Liver (tissue), 9 donors: Measurements from ENCODE around the gene ZNF354C. TPM values are rescaled to one million over a fixed set of nuclear protein-coding genes. Genes with fewer than 3 reads are reported as not detected.

ENCODE experiments used
- DNase-seq: peaks from one replicate; pipeline ENCODE4 v3.0.0-alpha.2; 2017; ENCODE audit warnings: low spot score
- H3K27ac ChIP-seq, 2 donors: one replicate each; pipeline ENCODE4 v1.7.0; 2013; ENCODE audit warnings: inconsistent platforms in 2 of 2, low read length in 2 of 2, control low read depth in 1 of 2, low read depth in 1 of 2, mild to moderate bottlenecking in 1 of 2
- H3K27me3 ChIP-seq, 4 donors: one replicate each; pipeline versions ENCODE4 v1.6.1 to v1.7.0; 2013; ENCODE audit warnings: low read length in 3 of 4, inconsistent platforms in 1 of 4, mild to moderate bottlenecking in 1 of 4, moderate library complexity in 1 of 4; ENCODE audit not compliant: control insufficient read depth in 4 of 4, insufficient read depth in 4 of 4
- H3K36me3 ChIP-seq, 4 donors: one replicate each; pipeline versions ENCODE4 v1.6.1 to v1.7.0; 2013; ENCODE audit warnings: low read length in 3 of 4, mild to moderate bottlenecking in 3 of 4, low read depth in 1 of 4, moderate library complexity in 1 of 4; ENCODE audit not compliant: control insufficient read depth in 4 of 4, insufficient read depth in 3 of 4
- H3K4me1 ChIP-seq, 4 donors: one replicate each; pipeline versions ENCODE4 v1.6.1 to v1.7.0; 2013; ENCODE audit warnings: low read length in 3 of 4, mild to moderate bottlenecking in 3 of 4, moderate library complexity in 1 of 4; ENCODE audit not compliant: control insufficient read depth in 4 of 4, insufficient read depth in 4 of 4
- H3K4me3 ChIP-seq, 3 donors: one replicate each; pipeline versions ENCODE4 v1.6.1 to v1.7.0; 2013; ENCODE audit warnings: low read length in 3 of 3, control low read depth in 1 of 3, low read depth in 1 of 3, mild to moderate bottlenecking in 1 of 3
- H3K9ac ChIP-seq, 2 donors: one replicate each; pipeline ENCODE4 v1.7.0; 2013; ENCODE audit warnings: low read length in 2 of 2, mild to moderate bottlenecking in 2 of 2, moderate library complexity in 2 of 2, control low read depth in 1 of 2, low read depth in 1 of 2
- H3K9me3 ChIP-seq, 4 donors: one replicate each; pipeline versions ENCODE4 v1.6.1 to v1.7.0; 2013; ENCODE audit warnings: low read length in 3 of 4; ENCODE audit not compliant: control insufficient read depth in 4 of 4
- EGR1 ChIP-seq, 2 donors: IDR thresholded peaks; 2 replicates each; pipeline ENCODE4 v1.6.1; 2016 to 2018; ENCODE audit warnings: antibody characterized with exemption in 2 of 2, low read depth in 2 of 2
- FOXA1 ChIP-seq: IDR thresholded peaks from 2 replicates; pipeline ENCODE4 v1.6.1; 2016; ENCODE audit warnings: antibody characterized with exemption
- FOXA2 ChIP-seq: IDR thresholded peaks from 2 replicates; pipeline ENCODE4 v1.6.1; 2016; ENCODE audit warnings: antibody characterized with exemption
- GABPA ChIP-seq, 2 donors: IDR thresholded peaks in 1 of 2; conservative IDR thresholded peaks in 1 of 2; 2 replicates each; pipeline ENCODE4 v1.6.1; 2016; ENCODE audit warnings: antibody characterized with exemption in 2 of 2, mild to moderate bottlenecking in 1 of 2, moderate library complexity in 1 of 2
- HNF4A ChIP-seq, 2 donors: conservative IDR thresholded peaks; 2 replicates each; pipeline ENCODE4 v1.6.1; 2016; ENCODE audit warnings: antibody characterized with exemption in 2 of 2, mild to moderate bottlenecking in 2 of 2
- HNF4G ChIP-seq: IDR thresholded peaks from 2 replicates; pipeline ENCODE4 v1.6.1; 2016; ENCODE audit warnings: antibody characterized with exemption
- JUND ChIP-seq, 2 donors: IDR thresholded peaks; 2 replicates each; pipeline ENCODE4 v1.6.1; 2016; ENCODE audit warnings: antibody characterized with exemption in 2 of 2
- NR2F2 ChIP-seq: IDR thresholded peaks from 2 replicates; pipeline ENCODE4 v1.6.1; 2016; ENCODE audit warnings: antibody characterized with exemption
- RAD21 ChIP-seq, 2 donors: IDR thresholded peaks; 2 replicates each; pipeline ENCODE4 v1.6.1; 2016; ENCODE audit warnings: antibody characterized with exemption in 2 of 2, mild to moderate bottlenecking in 2 of 2
- RXRA ChIP-seq, 2 donors: IDR thresholded peaks; 2 replicates each; pipeline ENCODE4 v1.6.1; 2017 to 2018; ENCODE audit warnings: antibody characterized with exemption in 2 of 2, mild to moderate bottlenecking in 1 of 2
- SP1 ChIP-seq: IDR thresholded peaks from 2 replicates; pipeline ENCODE4 v1.6.1; 2018; ENCODE audit warnings: antibody characterized with exemption, mild to moderate bottlenecking
- TAF1 ChIP-seq: conservative IDR thresholded peaks from 2 replicates; pipeline ENCODE4 v1.6.1; 2016; ENCODE audit warnings: antibody characterized with exemption, mild to moderate bottlenecking
- YY1 ChIP-seq: IDR thresholded peaks from 2 replicates; pipeline ENCODE4 v1.6.1; 2016; ENCODE audit warnings: antibody characterized with exemption, mild to moderate bottlenecking
- WGBS: extraction: QIAGEN DNeasy Blood & Tissue Kit; methylation state at CpG from one replicate; pipeline ENCODE4 v1.1.7; 2013; 5-methylcytosine and 5-hydroxymethylcytosine counted together
- polyA plus RNA-seq, 2 donors: library from polyadenylated mRNA; stranded (reverse) in 1 of 2; unstranded in 1 of 2; fragments of 200-250 nt in 1 of 2; fragments of >200 nt in 1 of 2; fragmentation: Nextera tagmentation in 1 of 2; extraction: Ambion mirVana in 1 of 2; gene quantifications; one replicate each; pipeline versions ENCODE4 v1.2.1 to v1.2.3, GENCODE V29; 2013 to 2015
- total RNA-seq, 2 donors: library from RNA; depleted of rRNA; stranded (reverse); fragments of >200 nt; gene quantifications; one replicate each; pipeline ENCODE4 v1.2.3, GENCODE V29; 2014
- TF ChIP-seq, protein P1 (sequence below): IDR thresholded peaks from 2 replicates; pipeline ENCODE4 v1.6.1; 2016; ENCODE audit warnings: antibody characterized with exemption
- TF ChIP-seq, protein P2 (sequence below): IDR thresholded peaks from 2 replicates; pipeline ENCODE4 v1.6.1; 2016; ENCODE audit warnings: antibody characterized with exemption
- TF ChIP-seq, protein P3 (sequence below): IDR thresholded peaks from 2 replicates; pipeline ENCODE4 v1.6.1; 2016; ENCODE audit warnings: antibody characterized with exemption, mild to moderate bottlenecking
- TF ChIP-seq, protein P4 (sequence below): fragments of 150-350 bp; IDR thresholded peaks from 2 replicates; pipeline ENCODE4 v1.5.1; 2017; ENCODE audit warnings: improper control_type of control experiment, low read depth, low read length; ENCODE audit not compliant: missing input control
- TF ChIP-seq, protein P5 (sequence below): IDR thresholded peaks from 2 replicates; pipeline ENCODE4 v1.6.1; 2016; ENCODE audit warnings: antibody characterized with exemption
- donor health status: healthy.
- donor health status: healthy.
- donor health status: healthy.
- donor health status: healthy.
- donor health status: healthy.

Gene ZNF354C
- total and polyA plus RNA-seq, 4 donors: 0.49 to 2.8 (median 1.6) TPM

DNA sequence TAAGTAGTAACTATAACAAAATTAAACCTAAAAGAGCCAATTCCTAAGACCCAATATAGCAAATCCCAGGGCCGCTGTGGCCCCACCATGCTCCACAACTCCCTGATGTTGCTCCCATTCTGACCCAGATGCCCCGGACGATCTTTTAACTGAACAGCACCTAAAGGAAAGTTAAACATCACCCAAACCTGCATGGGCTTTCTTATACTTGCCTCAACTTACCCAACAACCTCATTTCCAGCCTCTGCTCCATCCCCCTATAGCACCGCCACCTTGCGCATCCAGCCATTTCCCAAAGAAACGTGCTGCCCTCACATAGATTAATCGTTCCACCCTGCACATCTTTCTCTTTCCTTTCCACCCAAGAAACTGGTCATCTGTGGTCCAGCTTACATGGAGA lies 54.6 kb downstream of the ZNF354C start:
- no peak for TF ChIP-seq HNF4G
- no peak overlapping the region for H3K27ac ChIP-seq
- no peaks in the 10 kb centered on the region for H3K27me3 ChIP-seq
- peaks cover 17 to 49% (median 36%) of the 10 kb centered on the region in 4 donors for H3K9me3 ChIP-seq
- 89% methylated on average over 7 of the region's 7 CpGs for WGBS
- H3K4me1 ChIP-seq: peaks cover 0 to 2% (median 0%) of the 10 kb centered on the region in 4 donors
- H3K9ac ChIP-seq: no peak overlapping the region
- no peak overlapping the region for H3K4me3 ChIP-seq
- no peaks in the 10 kb centered on the region for H3K36me3 ChIP-seq
- DNase-seq: peak; percentile 6

DNA sequence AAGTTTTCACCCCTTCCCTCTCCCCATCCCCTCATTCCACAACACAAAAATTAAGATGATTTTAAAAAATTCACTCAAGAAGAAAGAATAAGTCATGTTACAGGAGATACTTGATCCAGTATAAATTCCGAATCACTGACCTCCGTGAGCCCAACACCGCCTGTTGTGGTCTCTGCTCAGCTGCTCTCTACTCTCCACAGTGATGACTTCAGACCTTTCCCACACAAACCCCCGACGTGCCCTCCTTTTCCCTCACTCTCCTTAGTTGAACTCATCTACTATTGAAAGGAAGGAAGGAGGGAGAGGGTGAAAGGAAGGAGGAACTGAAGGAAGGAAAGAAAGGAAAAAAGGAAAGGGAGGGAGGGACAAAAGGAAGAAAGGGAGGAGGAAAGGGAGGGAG lies 55.1 kb downstream of the ZNF354C start:
- H3K9ac ChIP-seq: no peak overlapping the region
- peaks cover 0 to 2% (median 0%) of the 10 kb centered on the region in 4 donors for H3K4me1 ChIP-seq
- 79% methylated on average over 5 of the region's 5 CpGs for WGBS
- H3K9me3 ChIP-seq: peaks cover 18 to 48% (median 35%) of the 10 kb centered on the region in 4 donors
- no peaks in the 10 kb centered on the region for H3K27me3 ChIP-seq
- H3K36me3 ChIP-seq: no peaks in the 10 kb centered on the region
- no peak overlapping the region for H3K4me3 ChIP-seq
- no peak overlapping the region for H3K27ac ChIP-seq
- TF ChIP-seq, protein P1, sequence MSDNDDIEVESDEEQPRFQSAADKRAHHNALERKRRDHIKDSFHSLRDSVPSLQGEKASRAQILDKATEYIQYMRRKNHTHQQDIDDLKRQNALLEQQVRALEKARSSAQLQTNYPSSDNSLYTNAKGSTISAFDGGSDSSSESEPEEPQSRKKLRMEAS: no peak
- TF ChIP-seq, protein P2, sequence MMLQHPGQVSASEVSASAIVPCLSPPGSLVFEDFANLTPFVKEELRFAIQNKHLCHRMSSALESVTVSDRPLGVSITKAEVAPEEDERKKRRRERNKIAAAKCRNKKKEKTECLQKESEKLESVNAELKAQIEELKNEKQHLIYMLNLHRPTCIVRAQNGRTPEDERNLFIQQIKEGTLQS: no peak
- TF ChIP-seq EGR1 (IDR thresholded peaks at IDR 0.05; ENCODE audit: low read depth in 2 of 2) (no peak), RXRA (IDR thresholded peaks at IDR 0.05) (no peak), GABPA (IDR thresholded peaks at IDR 0.05 in 1 of 2, conservative IDR thresholded peaks at IDR 0.05 in 1 of 2) (no peak), RAD21 (IDR thresholded peaks at IDR 0.05) (no peak), JUND (IDR thresholded peaks at IDR 0.05) (no peak), FOXA2 (no peak), FOXA1 (no peak), HNF4G (no peak), YY1 (no peak), HNF4A (conservative IDR thresholded peaks at IDR 0.05) (no peak), TAF1 (no peak), NR2F2 (no peak), SP1 (no peak)
- TF ChIP-seq, protein P3, sequence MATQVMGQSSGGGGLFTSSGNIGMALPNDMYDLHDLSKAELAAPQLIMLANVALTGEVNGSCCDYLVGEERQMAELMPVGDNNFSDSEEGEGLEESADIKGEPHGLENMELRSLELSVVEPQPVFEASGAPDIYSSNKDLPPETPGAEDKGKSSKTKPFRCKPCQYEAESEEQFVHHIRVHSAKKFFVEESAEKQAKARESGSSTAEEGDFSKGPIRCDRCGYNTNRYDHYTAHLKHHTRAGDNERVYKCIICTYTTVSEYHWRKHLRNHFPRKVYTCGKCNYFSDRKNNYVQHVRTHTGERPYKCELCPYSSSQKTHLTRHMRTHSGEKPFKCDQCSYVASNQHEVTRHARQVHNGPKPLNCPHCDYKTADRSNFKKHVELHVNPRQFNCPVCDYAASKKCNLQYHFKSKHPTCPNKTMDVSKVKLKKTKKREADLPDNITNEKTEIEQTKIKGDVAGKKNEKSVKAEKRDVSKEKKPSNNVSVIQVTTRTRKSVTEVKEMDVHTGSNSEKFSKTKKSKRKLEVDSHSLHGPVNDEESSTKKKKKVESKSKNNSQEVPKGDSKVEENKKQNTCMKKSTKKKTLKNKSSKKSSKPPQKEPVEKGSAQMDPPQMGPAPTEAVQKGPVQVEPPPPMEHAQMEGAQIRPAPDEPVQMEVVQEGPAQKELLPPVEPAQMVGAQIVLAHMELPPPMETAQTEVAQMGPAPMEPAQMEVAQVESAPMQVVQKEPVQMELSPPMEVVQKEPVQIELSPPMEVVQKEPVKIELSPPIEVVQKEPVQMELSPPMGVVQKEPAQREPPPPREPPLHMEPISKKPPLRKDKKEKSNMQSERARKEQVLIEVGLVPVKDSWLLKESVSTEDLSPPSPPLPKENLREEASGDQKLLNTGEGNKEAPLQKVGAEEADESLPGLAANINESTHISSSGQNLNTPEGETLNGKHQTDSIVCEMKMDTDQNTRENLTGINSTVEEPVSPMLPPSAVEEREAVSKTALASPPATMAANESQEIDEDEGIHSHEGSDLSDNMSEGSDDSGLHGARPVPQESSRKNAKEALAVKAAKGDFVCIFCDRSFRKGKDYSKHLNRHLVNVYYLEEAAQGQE: no peak
- TF ChIP-seq, protein P4, sequence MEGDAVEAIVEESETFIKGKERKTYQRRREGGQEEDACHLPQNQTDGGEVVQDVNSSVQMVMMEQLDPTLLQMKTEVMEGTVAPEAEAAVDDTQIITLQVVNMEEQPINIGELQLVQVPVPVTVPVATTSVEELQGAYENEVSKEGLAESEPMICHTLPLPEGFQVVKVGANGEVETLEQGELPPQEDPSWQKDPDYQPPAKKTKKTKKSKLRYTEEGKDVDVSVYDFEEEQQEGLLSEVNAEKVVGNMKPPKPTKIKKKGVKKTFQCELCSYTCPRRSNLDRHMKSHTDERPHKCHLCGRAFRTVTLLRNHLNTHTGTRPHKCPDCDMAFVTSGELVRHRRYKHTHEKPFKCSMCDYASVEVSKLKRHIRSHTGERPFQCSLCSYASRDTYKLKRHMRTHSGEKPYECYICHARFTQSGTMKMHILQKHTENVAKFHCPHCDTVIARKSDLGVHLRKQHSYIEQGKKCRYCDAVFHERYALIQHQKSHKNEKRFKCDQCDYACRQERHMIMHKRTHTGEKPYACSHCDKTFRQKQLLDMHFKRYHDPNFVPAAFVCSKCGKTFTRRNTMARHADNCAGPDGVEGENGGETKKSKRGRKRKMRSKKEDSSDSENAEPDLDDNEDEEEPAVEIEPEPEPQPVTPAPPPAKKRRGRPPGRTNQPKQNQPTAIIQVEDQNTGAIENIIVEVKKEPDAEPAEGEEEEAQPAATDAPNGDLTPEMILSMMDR: no peak
- TF ChIP-seq, protein P5, sequence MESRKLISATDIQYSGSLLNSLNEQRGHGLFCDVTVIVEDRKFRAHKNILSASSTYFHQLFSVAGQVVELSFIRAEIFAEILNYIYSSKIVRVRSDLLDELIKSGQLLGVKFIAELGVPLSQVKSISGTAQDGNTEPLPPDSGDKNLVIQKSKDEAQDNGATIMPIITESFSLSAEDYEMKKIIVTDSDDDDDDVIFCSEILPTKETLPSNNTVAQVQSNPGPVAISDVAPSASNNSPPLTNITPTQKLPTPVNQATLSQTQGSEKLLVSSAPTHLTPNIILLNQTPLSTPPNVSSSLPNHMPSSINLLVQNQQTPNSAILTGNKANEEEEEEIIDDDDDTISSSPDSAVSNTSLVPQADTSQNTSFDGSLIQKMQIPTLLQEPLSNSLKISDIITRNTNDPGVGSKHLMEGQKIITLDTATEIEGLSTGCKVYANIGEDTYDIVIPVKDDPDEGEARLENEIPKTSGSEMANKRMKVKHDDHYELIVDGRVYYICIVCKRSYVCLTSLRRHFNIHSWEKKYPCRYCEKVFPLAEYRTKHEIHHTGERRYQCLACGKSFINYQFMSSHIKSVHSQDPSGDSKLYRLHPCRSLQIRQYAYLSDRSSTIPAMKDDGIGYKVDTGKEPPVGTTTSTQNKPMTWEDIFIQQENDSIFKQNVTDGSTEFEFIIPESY: no peak
- DNase-seq: no peak
